ENCODE results near the gene NEDD8. TPM values are rescaled to one million over a fixed set of nuclear protein-coding genes. Genes with fewer than 3 reads are reported as not detected.
"Not testable (repeated sequence)": the region's sequence is repeated elsewhere in the genome, so short reads cannot be mapped to it uniquely, and the experiment has no call there.

Gene NEDD8
- total RNA-seq, 4 donors from 2014 or later = 149 to 317 (median 172) TPM

DNA sequence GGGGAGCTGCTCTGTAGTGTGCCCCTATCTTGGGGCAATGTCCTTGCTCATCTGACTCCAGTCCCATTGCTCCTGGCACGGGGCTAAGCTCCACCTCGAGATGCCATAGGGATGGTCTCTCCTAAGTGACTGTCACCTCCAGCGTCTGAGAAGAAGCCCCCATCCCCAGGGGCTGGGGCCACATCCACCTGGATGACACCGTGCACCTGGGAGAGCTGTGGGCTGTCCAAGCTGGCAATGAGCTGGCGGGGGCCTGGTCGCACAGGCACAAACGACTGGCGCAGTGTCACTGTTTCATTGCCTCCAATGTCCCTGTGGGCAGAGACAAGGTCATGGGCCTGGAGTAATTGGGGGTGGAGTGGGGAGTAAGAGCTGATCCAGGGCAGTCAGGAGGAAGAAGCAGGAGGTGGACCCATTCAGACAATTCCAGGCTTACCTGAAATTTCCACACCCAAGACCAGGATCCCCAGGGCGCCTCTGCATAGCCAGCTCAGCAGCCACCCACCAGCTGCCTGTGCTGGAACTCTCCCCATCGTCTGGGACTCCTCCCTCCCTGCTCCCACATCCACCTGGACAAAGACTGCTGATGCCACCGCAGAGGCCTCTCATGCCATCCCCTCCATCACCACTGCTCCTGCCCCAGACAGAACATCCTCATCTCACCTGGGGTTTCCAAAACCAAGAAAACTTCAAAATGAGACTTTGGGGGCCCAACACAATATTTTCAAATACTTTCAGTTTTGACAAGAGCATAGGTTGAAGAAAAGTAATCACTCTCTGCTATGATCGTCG is 17.3 kb upstream of the NEDD8 start:
- H3K27me3 ChIP-seq = no peaks in the 10 kb centered on the region
- DNase-seq = no peak
- H3K36me3 ChIP-seq = no peaks in the 10 kb centered on the region
- H3K4me3 ChIP-seq (replicated peaks in 1 of 3) = no peak overlapping the region
- intact Hi-C loops (cut with DNase I) = no loop called here
- H3K27ac ChIP-seq = no peak overlapping the region
- no peaks in the 10 kb centered on the region for H3K9me3 ChIP-seq
- WGBS, 2 donors = 72 to 88% methylated on average over 9 to 10 of the region's 13 CpGs
- no peaks in the 10 kb centered on the region for H3K4me1 ChIP-seq
- TF ChIP-seq, protein P1, sequence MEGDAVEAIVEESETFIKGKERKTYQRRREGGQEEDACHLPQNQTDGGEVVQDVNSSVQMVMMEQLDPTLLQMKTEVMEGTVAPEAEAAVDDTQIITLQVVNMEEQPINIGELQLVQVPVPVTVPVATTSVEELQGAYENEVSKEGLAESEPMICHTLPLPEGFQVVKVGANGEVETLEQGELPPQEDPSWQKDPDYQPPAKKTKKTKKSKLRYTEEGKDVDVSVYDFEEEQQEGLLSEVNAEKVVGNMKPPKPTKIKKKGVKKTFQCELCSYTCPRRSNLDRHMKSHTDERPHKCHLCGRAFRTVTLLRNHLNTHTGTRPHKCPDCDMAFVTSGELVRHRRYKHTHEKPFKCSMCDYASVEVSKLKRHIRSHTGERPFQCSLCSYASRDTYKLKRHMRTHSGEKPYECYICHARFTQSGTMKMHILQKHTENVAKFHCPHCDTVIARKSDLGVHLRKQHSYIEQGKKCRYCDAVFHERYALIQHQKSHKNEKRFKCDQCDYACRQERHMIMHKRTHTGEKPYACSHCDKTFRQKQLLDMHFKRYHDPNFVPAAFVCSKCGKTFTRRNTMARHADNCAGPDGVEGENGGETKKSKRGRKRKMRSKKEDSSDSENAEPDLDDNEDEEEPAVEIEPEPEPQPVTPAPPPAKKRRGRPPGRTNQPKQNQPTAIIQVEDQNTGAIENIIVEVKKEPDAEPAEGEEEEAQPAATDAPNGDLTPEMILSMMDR (IDR thresholded peaks at IDR 0.05) = no peak
- TF ChIP-seq POLR2A (IDR thresholded peaks at IDR 0.05) = no peak

DNA sequence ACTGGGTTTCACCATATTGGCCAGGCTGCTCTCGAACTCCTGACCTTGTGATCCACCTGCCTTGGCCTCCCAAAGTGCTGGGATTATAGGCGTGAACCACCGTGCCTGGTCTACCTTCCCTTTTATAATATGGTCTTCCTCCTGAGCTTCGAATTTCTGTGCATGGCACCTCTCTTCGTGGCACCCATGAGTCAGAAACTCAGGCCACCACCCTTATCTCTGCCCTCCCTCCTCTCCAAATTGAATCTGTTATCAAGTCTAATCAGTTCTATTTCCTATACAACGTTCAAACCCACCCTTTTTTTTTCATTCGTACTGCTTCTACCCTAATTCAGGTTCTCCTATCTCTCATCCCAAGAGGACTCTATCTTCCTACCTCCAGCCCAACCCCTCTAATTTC is 15.3 kb upstream of the NEDD8 start:
- Histone ChIP-seq H3K9me3 (no peaks in the 10 kb centered on the region), H3K27ac (no peak overlapping the region), H3K27me3 (no peaks in the 10 kb centered on the region), H3K36me3 (no peaks in the 10 kb centered on the region), H3K4me3 (replicated peaks in 1 of 3) (no peak overlapping the region), H3K4me1 (peaks cover 5 to 7% of the 10 kb centered on the region in 2 donors)
- intact Hi-C loops (cut with DNase I) = no loop called here
- DNase-seq = no peak
- TF ChIP-seq, protein P1 (IDR thresholded peaks at IDR 0.05) = no peak
- TF ChIP-seq POLR2A (IDR thresholded peaks at IDR 0.05) = no peak
- WGBS, 2 donors = 73 to 80% methylated on average over 7 of the region's 7 CpGs

DNA sequence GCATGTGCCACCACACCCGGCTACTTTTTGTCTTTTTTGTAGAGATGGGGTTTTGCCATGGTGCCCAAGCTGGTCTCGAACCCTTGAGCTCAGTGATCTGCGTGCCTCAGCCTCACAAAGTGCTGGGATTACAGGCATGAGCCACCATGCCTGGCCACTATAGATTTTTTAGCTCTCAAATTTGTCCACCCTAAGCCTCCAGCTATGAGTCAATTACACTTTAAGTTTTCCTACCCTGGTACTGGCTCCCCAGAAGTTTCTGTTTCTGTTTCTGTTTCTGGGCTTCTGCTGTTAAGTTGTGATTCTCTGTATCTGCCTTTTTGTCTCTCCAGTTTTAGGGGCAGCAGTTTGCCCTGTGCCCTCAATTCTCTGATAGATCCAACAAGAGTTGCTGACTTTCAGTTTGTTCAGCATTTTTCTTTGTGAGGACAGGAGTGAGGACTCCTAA is 14.6 kb upstream of the NEDD8 start:
- no peak for DNase-seq
- Histone ChIP-seq H3K4me3 (replicated peaks in 1 of 3) (no peak overlapping the region), H3K27me3 (no peaks in the 10 kb centered on the region), H3K9me3 (no peaks in the 10 kb centered on the region), H3K27ac (no peak overlapping the region), H3K36me3 (no peaks in the 10 kb centered on the region), H3K4me1 (peaks cover 5 to 7% of the 10 kb centered on the region in 2 donors)
- intact Hi-C loops (cut with DNase I) = no loop called here
- TF ChIP-seq, protein P1 (IDR thresholded peaks at IDR 0.05) = no peak
- no peak for TF ChIP-seq POLR2A (IDR thresholded peaks at IDR 0.05)
- 78 to 87% methylated on average over 3 of the region's 3 CpGs for WGBS, 2 donors

DNA sequence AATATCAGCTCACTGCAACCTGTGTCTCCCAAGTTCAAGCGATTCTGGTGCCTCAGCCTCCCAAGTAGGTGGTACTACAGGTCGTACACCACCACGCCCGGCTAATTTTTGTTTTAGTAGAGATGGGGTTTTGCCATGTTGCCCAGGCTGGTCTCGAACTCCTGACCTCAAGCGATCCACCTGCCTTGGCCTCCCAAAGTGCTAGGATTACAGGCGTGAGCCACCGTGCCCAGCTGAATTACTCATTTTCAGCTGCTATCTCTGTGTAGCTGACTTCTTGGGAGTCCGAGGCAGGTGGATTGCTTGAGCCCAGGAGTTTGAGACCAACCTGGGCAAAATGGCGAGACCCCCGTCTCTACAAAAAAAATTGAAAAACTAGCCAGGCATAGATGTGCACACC is 13.2 kb upstream of the NEDD8 start:
- intact Hi-C loops (cut with DNase I); H3K27ac ChIP-seq; H3K27me3 ChIP-seq; H3K36me3 ChIP-seq; DNase-seq; H3K9me3 ChIP-seq; H3K4me3 ChIP-seq (replicated peaks in 1 of 3): not testable (repeated sequence)
- H3K4me1 ChIP-seq = peaks cover 18% of the 10 kb centered on the region in 2 donors
- 94 to 95% methylated on average over 11 of the region's 11 CpGs for WGBS, 2 donors

DNA sequence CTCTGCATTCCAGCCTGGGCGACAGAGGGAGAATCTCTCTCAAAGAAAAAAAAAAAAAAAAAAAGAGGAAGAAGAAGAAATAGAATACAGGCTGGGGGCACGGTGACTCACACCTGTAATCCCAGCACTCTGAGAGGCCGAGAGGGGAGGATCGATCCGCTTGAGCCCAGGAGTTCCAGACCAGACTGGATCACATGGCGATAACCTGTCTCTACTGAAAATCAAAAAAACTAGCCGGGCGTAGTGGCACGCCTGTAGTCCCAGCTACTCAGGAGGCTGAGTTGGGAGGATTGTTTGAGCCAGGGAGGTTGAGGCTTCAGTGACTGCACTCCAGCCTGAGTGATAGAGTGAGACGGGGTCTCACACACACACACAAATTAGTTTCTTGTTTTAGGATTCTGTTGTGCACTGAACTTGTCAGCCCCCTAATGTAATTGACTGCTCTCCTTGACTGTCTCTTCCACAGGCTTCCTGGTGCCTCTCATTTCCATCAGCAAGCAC is 11.2 kb upstream of the NEDD8 start:
- H3K9me3 ChIP-seq = no peaks in the 10 kb centered on the region
- intact Hi-C loops (cut with DNase I) = loop anchor here (2.0 kb wide), 1 partner anchor 57 kb away; no protein-coding TSS in a partner anchor
- DNase-seq = peak in 1 of 2 donors; percentile 19
- WGBS, 2 donors = 61 to 70% methylated on average over 10 of the region's 10 CpGs
- H3K4me3 ChIP-seq (replicated peaks in 1 of 3) = peak overlapping the region in 2 of 3 donors; percentile 8 to 65
- H3K4me1 ChIP-seq = peaks cover 18 to 32% of the 10 kb centered on the region in 2 donors
- TF ChIP-seq POLR2A (IDR thresholded peaks at IDR 0.05) = no peak
- TF ChIP-seq, protein P1 (IDR thresholded peaks at IDR 0.05) = no peak
- peak overlapping the region; percentile 92 to 98 (median 96) for H3K27ac ChIP-seq
- H3K36me3 ChIP-seq = peaks cover 26 to 28% of the 10 kb centered on the region in 2 donors
- no peaks in the 10 kb centered on the region for H3K27me3 ChIP-seq
